ENCODE data around the gene FGF1. TPM values are rescaled to one million over a fixed set of nuclear protein-coding genes. Genes with fewer than 3 reads are reported as not detected.

Gene FGF1
- total RNA-seq, 1 donor: 1.2 TPM

DNA sequence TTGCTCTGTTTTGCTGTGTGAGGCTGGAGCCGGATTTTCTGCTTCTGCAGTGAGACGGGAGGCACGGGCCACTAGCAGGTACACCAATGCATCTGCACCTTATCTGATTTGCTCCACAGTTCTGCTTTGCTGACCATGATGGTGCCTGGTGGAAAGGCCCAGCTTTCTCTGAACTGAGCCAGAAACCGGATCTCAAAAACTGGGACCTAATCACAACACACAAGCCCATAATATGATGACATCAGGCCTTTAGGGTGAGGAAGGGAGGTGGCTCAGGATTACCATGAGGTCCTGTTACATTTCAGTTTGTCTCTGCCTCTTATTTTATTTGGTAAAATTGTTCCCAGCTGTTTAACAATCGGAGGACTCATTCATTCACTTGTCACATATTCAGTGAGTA, 49.8 kb downstream of the FGF1 start:
- DNase-seq (ENCODE audit: low read depth): no peak
- TF ChIP-seq, protein P1, sequence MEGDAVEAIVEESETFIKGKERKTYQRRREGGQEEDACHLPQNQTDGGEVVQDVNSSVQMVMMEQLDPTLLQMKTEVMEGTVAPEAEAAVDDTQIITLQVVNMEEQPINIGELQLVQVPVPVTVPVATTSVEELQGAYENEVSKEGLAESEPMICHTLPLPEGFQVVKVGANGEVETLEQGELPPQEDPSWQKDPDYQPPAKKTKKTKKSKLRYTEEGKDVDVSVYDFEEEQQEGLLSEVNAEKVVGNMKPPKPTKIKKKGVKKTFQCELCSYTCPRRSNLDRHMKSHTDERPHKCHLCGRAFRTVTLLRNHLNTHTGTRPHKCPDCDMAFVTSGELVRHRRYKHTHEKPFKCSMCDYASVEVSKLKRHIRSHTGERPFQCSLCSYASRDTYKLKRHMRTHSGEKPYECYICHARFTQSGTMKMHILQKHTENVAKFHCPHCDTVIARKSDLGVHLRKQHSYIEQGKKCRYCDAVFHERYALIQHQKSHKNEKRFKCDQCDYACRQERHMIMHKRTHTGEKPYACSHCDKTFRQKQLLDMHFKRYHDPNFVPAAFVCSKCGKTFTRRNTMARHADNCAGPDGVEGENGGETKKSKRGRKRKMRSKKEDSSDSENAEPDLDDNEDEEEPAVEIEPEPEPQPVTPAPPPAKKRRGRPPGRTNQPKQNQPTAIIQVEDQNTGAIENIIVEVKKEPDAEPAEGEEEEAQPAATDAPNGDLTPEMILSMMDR (IDR thresholded peaks at IDR 0.05; ENCODE audit: insufficient read depth, low read length): no peak
- H3K4me3 ChIP-seq (ENCODE audit: low read depth, low read length): no peak overlapping the region

GRCh38 chr5:142634216-142635011, 51.5 kb downstream of the FGF1 start:
- DNase-seq (ENCODE audit: low read depth): peak; percentile 59

GRCh38 chr5:142630927-142631539, 54.9 kb downstream of the FGF1 start:
- H3K4me3 ChIP-seq (ENCODE audit: low read depth, low read length): no peak overlapping the region
- no peak for DNase-seq (ENCODE audit: low read depth)
- TF ChIP-seq, protein P1 (IDR thresholded peaks at IDR 0.05; ENCODE audit: insufficient read depth, low read length): no peak

More at GRCh38 chr5:142634216-142635011, 51.5 kb downstream of the FGF1 start:
- TF ChIP-seq, protein P1 (IDR thresholded peaks at IDR 0.05; ENCODE audit: insufficient read depth, low read length): no peak
- no peak overlapping the region for H3K4me3 ChIP-seq (ENCODE audit: low read depth, low read length)

DNA sequence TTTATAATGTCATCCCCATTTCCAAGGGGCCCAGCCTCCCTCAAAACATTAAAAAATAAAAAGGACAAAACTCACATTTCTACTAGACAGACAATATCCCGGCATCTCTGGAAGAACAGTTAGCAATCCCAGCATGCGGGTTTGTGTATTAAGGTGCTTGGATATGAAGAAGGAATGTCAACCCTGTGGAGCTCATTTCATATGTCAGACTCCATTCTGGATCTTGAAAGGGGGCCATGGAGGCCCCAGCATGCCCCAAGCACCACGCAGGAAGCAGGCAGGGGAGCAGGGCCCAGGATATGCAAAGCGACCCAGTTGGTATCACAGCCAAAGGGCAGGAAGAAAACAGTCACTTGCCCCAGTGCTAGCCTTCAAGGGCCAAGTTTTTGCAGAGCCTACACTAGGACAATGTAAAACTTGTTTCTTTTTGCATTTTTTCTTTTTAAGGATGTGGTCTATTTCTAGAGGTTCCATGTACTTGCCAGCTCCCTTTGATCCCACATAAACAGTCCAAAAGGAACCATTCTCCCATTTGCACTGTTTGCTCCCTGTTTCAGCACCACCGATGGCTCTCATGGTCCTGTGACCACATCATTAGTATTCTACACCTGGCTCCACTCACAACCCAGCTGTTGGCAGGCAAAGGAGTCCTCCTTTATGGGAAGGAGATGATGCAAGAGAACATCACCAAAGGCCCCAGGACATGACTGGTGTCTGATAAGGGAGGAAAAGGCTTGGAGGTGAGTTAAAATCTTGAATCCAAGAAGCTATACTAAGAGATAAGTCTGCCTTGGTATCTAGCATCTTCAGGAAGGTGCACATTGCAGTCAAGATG, 58.3 kb downstream of the FGF1 start:
- TF ChIP-seq, protein P1 (IDR thresholded peaks at IDR 0.05; ENCODE audit: insufficient read depth, low read length): no peak
- peak; percentile 53 for DNase-seq (ENCODE audit: low read depth)

DNA sequence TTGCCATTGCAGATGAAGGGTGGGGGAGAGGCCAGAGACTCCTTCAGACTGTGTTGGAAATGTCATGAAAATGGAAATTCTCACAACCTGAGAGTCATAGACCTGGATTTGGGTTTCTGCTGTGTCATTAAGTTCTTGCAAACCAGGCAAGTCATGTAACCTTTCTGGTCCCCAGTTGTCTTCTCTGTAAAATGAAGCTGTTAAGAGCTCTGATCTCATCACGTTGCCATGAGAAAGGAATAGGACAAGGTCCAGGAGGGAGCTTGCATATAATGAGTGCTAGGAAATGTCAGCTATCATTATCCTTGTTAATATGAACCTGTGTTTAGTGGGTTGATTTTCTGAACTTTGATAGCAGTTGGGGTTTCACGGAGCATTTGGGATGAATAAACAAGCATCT, 59.1 kb downstream of the FGF1 start:
- no peak for DNase-seq (ENCODE audit: low read depth)
- TF ChIP-seq, protein P1 (IDR thresholded peaks at IDR 0.05; ENCODE audit: insufficient read depth, low read length): no peak
- H3K4me3 ChIP-seq (ENCODE audit: low read depth, low read length): no peak overlapping the region

More for the DNA sequence above, 58.3 kb downstream of the FGF1 start:
- H3K4me3 ChIP-seq (ENCODE audit: low read depth, low read length): no peak overlapping the region

- no peak overlapping the region for H3K4me3 ChIP-seq (ENCODE audit: low read depth, low read length)
- no peak for DNase-seq (ENCODE audit: low read depth)
- TF ChIP-seq, protein P1 (IDR thresholded peaks at IDR 0.05; ENCODE audit: insufficient read depth, low read length): no peak
These were observed 59.8 kb downstream of the FGF1 start for GRCh38 chr5:142626099-142626498.

Data from fibroblast of the aortic adventitia (primary cell).